HG03565 (cell line): Measurements from ENCODE around the gene RIPPLY3.

Source experiments
- ATAC-seq: cut with Tn5 transposase; IDR thresholded peaks from one replicate; pipeline ENCODE4 v1.9.1; 2021; ENCODE audit warnings: mild to moderate bottlenecking, moderate library complexity; ENCODE audit not compliant: unreplicated experiment

Gene RIPPLY3, protein sequence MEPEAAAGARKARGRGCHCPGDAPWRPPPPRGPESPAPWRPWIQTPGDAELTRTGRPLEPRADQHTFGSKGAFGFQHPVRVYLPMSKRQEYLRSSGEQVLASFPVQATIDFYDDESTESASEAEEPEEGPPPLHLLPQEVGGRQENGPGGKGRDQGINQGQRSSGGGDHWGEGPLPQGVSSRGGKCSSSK

DNA sequence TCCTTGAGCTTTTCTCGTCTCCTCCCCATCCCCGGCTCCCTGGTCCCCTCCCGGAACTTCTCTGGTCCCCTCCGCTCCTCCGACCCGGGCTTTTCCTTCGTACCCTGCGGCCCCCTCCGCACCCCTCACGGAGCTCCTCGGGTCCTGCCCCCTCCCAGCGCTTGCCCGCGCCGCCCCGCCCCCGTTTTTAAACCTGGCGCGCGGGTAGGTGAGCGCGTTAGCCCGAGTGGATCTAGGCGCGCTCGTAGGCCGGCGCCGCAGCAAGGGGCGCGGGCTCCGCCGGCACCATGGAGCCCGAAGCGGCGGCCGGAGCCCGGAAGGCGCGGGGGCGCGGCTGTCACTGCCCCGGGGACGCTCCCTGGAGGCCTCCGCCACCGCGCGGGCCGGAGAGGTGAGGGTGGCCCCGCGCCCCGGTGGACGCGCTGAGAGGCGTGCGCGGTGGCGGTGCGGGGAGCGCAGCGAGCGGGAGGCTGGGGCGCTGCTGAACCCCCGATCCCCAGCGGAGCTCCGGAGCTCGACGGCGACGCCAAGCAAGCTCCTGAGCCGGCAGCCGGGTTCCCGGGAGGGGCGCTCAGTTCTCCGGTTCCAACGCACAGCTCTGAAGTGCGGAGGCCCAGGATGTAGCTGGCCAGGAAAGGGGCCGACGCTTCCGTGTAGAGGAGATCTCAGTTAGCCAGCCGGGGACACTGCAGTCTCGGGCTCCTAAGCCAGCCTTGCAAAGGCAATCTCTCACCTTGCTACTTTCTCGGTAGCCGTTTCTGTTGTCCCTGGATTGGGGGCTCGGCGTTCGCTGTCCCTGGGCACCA lies at the start of gene RIPPLY3:
Gene RIPPLY3, plus strand, starts transcription at position 217 of the 806 bp plus-strand sequence. Its CDS starts 71 bp downstream, at position 288.
- no peak for ATAC-seq

DNA sequence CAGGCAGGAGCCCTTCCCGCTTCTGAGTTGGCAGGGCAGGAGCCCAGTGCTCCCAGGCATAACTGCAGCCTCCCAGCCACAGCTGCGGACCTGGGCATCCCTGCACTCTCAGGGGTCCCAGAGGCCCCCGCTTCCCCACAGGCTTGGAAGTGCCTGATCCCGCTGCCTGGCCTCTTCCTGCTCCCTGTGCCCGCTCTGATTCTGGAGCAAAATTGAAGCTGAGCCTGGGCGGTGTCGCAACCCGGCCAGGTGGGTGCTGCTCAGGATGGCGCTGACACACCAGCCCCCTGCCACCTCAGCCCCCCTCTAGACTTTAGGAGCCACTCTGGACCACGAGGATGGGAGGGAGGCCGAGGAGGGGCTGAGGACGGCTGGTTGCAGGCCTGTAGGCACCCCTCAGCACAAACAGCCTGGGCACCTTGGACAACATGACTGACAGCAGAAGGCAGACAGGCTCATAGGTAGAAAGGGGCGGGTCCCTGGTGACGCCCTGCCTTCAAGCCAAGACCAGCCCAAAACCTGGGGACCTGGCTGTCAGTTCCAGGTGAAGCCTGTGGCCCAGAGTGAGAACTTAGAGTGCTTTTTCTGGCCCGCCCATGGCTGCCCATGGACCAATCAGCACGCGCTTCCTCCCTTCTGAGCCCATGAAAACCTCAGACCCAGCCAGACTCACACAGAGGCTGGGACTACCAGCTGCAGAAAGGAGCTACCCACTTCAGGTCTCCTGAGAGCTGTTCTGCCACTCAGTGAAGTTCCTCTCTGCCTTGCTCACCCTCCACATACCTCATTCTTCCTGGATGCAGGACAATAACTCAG lies 47.3 kb upstream of the RIPPLY3 start:
- no peak for ATAC-seq

DNA sequence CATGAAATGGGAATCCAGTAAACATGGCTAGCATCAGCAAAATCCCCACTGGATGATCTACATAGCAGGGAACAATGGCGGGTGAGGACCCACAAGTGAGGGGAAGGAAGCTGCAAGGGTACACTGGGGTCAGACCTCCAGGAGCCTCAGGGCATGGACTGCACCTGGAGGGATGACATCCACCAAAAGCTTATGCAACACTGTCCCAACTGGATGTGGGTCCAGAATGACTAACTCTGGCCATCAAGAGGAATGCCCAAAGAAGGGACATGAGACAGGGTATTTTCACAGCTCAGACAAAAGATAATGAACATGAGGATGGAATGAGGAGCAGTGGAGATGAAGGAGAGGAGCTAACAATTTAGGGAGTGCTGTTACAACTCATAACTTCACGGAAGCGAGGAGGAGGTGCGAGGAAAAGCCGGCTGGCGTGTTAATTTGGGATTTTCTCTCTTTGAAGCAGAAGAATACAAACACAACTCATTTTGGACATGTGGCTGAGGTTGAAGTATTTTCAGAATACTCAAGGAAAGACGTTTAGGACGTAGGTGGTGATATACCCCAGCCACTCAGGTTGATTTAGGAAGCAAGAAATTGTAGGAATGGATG lies 45.7 kb upstream of the RIPPLY3 start:
- no peak for ATAC-seq

DNA sequence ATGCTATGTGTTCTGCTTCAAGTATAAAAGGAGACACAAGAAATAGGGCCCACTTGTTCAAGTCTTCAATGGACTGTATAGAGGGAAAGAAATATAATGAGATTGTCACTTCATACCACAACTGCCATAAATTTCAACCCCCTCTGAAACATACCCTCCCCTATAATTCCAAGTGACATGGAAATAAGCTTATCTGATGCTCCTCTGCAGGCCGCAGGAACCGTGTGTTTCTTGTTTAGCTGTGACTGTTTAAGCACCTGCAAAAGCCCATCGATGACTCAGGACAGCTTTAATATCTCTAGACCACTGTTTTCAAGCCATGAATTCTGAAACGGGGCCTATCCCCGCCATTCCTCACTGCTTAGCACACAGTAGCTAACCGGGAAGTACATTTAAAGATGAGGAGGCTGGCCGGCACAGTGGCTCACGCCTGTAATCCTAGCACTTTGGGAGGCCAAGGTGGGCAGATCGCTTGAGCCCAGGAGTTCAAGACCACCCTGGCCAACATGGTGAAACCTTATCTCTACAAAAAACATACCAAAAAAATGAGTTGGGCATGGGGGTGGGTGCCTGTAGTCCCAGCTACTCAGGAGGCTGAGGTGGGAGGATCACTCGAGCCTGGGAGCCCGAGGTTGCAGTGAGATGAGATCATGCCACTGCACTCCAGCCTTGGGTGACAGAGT lies 44.3 kb upstream of the RIPPLY3 start:
- ATAC-seq = no peak

DNA sequence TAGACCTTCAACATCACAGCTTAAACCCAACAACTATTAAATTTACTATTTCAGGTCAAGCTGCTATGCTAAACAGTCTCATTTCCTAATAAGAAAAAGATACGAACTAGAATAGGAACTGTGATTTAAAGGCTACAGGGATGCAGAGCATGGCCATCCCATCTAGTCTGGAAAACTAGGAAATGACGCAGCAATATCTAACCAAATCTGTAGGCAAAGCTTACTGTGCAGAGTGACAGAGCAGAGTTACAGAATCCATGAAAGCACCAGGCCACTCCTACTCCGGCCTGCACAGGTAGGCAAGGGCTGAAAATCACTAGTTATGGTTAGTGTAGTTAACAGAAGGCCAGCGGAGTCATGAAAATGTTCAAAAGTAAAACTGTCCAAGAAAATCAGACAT lies 42.1 kb upstream of the RIPPLY3 start:
- no peak for ATAC-seq

DNA sequence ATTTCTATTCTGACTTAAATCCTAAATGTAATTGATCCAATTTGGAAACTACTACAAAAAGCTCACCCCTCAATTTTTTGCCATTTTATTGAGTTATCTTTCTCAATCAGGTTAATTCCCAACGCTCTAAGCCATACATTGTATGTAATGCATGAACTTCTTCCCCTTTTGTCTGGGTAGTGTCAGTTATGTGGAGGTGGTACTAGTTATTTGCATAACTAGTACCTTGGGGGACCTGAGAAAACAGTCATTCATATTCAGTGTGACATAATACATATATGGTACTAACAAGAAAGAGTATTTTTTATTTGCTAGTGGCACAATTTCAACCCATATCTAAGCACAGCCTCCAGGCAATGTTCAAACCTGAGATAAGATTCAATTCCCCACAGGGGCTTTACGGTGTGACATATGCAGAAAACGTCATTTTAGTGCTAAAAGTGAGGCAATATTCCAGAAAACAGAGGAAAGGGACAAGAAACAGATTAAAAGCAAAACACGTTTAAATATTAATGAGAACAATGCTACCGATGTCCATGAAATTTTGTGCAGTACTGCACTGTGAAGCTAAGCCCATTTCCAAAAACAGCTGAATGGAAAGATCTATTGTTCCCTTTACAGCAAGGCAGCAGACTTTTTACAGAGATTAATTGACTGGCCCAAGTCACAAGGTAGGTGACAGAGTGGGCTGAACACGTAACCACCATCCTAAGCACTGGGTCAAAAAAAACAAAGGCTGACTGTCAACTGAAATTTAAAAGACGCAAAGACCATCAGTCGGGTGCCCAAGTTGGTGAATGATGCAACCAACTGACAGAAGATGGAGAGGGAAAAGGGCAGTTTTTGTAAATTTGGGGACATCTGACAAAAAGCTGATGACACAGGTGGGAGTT lies 41.4 kb upstream of the RIPPLY3 start:
- ATAC-seq = no peak

DNA sequence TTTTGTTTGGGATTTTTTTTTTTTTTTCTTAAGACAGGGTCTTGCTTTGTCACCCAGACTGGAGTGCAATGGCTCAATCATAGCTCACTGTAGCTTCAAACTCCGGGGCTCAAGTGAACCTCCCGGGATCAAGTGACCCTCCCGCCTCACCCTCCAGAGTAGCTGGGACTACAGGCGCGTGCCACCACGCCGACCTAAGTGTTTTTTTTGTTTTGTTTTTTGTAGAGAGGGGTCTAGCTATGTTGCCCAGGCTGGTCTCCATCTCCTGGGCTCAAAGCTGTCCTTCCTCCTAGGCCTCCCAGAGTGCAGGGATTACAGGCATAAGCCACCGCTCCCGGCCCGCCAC lies 40.8 kb upstream of the RIPPLY3 start:
- ATAC-seq = no peak

DNA sequence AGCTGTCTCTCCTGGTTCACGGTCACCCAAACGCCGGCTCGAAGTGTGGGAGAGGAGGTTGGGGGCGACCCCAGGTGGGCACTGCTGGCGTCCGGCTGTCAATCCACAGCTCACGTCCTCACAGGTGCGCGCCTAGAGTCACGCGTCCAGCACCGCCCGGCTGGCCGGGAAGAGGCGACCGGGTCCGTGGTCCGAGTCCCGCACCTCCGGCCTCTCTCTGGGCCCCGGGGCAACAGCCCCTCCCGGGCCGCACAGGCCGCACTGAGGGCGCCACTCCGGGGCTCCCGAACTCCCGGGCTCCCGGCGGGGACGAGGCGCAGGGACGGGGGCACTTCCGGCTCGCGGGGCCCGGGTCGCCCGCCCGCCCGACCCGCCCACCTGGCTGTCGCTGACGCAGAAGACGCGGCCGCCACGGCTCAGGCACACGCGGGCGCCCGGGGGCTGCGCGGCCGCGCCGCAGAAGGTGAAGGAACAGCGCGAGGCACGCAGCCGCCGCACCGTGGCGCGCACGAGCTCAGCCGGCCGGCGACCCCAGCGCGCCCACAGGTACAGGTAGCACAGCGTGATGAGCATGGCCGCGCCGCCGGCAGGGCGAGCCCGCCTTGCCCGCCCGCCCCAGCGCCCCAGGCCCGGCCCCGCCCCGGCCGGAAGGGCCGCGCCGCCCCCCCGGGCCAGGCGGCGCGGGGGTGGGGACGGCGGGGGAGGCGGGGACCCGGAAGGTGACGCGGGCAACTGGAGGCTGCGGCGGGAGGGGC lies 40.3 kb upstream of the RIPPLY3 start, which contains the start of gene HLCS:
Gene HLCS, minus strand, starts transcription at position 604 of the 755 bp plus-strand sequence. Its CDS starts 31 bp downstream, at position 573.
- ATAC-seq = peak; percentile 80

DNA sequence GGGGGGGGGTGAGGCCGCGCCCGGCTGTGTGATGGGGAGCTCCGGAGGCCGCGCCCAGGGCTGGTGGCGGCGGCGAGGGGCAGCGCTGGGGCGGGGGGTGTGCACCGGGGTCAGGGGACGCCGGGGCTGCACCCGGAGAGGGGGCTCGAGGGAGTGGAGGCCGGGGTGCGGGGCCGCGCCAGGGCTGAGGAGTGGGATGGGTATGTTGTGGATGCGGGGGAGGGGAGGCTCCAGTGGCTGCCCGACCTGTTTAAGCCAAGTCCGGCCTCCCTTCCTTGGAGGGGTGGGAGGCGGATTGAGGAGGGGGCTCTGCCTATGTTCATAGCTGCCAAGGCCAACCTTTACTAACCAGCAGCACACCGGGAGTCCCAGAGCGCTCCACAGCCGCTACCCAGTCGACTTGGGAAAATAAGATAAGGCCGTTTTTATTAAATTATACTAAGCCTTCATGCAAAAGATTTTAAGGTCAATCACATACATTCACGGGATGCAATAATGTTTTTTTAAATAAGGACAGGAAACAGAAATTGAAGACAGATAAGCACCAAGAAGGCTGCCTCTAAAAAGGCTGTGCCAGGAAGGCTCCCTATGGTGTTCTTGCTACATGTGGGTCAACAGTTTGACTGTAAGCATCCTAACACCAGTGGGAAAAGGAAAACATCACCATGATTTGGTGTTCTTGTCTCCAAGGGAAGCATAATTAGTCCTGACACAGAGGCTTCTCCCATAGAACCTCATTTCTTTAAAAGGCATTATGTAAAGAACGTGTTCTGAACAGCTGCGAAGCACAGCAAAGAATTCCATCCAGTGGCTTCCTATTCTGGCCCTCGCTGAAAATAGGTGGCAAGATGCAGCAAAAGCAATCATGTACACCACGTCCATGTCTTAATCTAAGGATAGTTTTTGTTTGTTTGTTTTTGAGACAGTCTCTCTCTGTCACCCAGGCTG lies 39.4 kb upstream of the RIPPLY3 start:
- ATAC-seq = peak; percentile 9

DNA sequence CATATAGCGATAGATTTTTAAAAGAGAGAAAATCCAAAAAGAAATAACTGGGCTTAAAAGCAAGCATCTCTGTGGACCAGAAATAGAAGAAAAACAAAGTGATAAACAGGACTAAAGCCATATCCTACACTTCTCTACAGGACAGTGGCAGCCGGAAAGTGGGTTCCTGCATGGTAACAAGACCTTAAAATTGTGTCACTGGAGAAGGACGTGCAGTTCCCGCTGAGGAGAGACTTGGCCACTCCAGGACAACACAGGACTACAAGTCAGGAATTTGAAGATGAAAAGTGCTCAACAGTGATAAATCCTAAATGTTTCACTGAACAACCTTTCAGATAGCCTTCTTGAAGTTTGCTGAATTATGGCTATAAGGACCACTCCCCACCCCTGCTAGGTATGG lies 38.1 kb upstream of the RIPPLY3 start:
- no peak for ATAC-seq

DNA sequence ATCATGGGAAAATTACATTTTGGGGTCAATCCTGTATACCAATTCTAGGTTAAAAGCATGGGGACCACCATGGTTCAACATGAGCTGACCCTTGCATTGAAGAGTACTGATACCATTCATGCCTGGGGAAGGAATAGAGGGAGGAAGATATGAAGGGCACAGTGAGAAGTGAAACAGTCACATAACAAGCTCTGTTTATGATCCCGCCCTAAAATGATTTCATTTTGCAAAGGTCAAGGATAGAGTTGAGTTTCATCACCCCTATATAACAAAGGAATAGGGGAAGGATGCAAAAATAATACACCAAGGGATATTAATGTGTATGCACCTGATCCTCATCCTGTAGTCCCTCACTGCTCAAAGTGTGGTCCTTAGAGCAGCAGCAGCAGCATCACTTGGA lies 37.5 kb upstream of the RIPPLY3 start:
- ATAC-seq = no peak

DNA sequence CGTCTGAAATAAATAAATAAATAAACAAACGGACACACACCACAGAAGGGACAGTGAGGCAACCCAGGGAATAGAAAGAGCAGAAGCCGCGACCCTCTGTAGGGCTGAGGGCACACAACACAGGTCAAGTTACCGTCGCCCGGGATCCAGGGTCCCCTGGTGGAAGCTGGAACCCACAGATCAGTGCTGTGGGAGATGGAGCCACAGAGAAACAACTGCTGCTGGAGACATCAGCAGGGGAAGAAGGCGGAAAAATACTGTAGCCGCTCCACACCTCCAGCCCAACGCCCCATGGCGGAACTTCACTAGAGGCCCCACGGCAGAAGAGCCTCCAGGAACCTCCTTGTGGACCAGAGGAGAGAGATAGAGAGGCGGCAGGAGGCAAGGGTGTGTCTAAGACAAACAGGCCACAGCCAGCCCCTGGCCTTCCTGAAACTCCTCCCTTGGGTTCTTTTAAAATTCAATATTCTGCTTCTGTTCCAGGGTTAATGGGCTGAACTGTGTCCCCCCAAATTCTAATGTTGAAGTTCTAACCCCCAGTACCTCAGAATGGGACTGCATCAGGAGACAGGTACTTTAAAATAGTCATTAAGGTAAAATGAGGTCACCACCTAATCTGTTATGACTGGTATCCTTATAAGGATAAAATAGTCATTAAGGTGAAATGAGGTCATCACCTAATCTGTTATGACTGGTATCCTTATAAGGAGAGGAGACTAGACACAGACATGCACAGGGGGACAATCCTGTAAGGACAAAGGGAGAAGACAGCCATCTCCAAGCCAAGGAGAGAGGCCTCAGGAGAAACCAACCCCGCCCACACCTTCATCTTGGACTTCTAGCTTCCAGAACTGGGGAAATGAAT lies 32.3 kb upstream of the RIPPLY3 start:
- no peak for ATAC-seq

DNA sequence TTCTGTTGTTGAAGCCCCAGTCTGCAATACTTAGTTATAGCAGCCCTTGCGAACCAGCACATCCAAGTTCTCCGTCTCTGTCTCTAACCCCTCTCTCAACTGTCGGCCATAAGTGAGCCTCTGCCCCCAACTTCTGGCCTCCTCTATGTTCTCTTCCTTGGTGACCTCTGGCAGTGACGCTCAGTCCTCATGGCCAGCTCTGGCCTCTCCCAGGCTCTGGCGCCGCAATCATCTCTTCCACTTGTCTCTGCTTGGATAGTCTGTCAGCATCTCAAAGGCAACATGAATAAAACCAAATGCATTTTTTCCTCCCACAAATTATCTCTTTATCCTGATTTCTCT lies 31.7 kb upstream of the RIPPLY3 start:
- no peak for ATAC-seq

DNA sequence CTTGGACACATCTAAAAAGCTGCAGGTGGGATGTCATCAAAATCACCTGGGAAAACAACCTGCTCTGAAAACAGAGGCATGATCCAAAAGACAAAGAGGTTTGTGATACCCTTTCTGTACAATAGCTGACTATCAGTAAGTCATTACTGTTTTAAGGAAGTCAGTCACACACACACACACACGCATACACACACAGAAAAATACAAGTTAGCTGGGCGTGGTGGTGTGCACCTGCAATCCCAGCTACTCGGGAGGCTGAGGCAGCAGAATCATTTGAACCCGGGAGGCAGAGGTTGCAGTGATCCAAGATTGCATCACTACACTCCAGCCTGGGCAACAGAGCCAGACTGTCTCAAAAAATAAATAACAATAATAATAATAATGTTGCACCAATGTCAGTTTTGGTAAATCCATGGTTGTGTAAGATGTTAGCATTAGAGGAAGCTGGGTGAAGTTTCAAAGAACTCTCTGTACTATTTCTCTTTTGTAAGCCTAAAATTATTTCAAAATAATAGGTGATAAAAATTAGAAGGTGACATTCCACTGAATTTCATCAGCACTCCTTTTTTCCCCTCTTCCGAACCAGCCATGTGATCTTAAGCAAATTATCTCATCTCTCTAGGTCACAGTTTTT lies 30.2 kb upstream of the RIPPLY3 start:
- ATAC-seq = no peak

DNA sequence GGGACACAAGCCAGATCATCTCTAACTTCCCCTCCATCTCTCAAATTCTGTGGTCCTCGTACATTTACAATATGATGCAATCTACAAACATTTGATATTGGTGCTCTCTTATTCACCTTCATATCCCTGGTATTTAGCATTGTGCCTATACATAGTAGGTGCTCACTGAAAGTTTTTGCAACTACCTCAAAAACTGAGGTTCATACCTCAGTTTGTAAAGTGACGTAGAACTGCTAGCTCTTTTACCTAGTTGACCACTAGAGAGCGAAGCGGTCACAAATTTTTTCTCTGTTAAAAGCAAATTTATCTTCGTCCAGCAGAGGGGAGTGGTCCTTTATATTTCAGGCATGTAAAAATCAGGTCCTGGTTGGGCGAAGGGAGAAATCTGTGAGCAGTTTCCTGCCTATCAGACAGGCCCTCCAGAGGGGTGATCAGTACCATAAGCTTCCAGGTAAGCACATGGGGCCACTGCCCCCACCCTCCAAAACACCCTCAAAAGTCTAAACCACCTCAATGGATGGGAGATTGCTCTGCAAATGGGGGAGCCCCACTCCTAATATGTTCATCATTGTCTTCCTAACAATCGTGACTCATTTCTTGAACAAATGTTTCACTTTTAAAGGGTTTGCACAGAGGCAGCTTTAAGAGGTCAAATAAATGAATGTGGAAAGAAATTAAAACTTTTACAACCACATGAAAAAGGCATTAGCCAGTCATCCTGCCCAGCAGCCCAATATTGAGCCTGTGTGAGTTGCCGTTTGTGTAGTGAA lies 29.4 kb upstream of the RIPPLY3 start:
- peak; percentile 62 for ATAC-seq
